ENCODE results near the gene HTR2B.
"Not testable (repeated sequence)": the region's sequence is repeated elsewhere in the genome, so short reads cannot be mapped to it uniquely, and the experiment has no call there.

The HTR2B gene

DNA sequence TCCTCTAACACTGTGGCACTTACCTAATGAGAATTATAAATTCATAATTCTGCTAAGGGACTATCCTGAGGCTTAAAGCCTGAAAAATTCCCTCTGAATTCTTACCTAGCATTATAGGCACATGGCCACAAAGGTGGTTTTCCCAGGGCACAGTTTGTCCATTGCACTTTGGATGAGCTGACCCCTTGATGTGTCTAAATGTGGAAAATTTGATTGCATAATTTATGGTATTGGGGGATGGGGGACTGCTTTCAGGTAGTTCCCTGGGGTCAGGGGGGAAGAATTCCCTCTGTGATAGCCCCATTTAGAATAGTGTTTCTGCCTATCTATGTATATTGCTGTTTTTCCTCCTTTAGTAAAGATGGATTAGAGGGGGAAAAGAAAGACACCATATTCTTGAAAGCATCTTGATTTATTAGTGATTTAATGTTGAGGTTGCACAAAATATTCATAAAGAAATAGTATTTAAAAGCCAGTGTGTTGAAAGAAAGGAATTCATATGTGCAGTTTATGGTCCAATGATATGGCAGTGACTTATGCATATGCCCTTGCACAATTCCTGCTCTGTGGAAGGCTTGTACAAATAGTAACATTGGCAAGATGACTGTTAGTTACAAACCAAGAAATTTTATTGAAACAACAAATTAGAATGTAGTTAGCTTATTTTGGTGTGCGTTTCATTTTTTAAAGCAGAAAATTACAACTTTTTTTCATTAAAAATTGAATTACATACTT is 8.7 kb upstream of the HTR2B start:
- no peak for DNase-seq
- no peak for ATAC-seq

- ATAC-seq (no peak), DNase-seq (no peak)
Observed at GRCh38 chr2:231132129-231132528, 7.3 kb upstream of the HTR2B start.

DNA sequence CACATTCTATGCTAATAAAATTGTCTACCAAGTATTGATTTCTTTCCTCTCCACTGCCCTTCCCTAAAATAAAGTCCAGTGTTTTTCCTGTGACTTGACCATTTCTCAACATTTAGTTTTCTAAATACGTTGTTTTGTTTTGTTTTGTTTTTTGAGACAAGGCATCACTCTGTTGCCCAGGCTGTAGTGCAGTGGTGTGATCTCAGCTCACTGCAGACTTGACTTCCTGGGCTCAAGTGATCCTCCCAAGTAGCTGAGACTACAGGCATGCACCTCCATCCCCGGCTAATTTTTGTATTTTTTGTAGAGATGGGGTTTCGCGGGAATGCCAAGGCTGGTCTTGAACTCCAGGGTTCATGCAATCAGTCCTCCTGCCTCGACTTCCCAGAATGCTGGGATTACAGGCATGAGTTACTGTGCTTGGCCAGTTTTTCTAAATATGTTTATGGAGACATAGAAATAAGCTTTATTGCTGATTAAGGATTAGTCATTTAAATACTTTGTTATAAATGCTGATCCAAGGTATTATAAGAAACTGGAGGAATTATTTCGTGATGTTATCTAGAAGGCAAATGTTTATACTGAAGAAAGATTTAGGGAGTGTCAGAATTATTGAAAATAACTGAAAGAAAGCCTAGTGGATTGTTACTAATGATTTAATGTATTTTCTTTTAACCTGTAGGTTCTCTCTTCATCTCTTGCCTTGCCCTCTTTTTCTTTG is 5.7 kb upstream of the HTR2B start:
- DNase-seq = no peak
- ATAC-seq = no peak

GRCh38 chr2:231129216-231129615 is 4.4 kb upstream of the HTR2B start:
- DNase-seq (no peak), ATAC-seq (no peak)

DNA sequence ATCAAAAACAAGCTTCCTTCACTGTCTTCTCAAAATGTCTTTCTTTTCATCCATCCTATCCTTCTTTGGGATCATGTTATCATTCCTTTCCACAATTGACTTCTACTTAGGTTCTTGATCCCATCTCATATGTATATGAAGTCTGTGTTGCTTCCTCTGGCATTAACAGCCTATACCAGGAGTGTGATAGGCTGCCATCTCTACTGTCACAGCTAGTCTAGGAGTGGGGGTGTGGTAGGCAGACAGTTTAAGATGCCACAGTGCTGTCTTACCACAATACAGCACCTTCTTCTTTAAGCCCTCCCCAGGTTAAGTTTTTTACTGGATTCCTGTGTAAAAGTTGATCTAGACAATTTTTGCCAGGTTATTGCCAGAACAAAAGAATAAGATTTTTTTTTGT is 3.7 kb upstream of the HTR2B start:
- ATAC-seq (no peak), DNase-seq (no peak)

GRCh38 chr2:231127936-231128335 is 3.1 kb upstream of the HTR2B start:
- DNase-seq (no peak), ATAC-seq (no peak)

DNA sequence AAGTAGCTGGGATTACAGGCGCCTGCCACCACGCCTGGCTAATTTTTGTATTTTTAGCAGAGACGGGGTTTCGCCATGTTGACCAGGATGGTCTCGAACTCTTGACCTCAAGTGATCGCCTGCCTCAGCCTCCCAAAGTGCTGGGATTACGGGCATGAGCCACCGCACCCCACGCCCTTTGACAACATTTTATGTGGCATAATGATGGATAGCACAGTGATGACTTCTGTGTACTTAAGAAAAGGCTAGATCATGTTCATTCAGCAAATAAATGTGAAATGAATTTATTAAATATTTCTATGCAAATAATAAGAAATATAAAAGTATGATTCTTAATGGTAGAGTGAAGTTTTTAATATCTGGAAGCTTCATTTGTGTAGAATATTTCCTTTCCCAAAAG is 2.6 kb upstream of the HTR2B start:
- ATAC-seq = no peak
- no peak for DNase-seq

DNA sequence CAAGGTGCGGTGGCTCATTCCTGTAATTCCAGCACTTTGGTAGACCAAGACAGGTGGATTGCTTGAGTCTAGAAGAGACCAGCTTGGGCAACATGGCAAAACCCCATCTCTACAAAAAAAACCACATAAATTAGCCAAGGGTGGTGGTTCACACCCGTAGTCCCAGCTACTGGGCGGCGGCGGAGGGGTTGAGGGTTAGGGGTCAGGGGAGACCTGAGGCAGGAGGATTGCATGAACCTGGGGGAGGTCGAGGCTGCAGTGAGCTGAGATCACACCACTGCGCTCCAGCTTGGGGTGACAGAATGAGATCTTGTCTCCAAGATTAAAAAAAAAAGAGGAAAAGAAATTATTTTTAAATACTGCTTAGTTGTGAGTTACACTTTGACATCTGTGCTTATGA is 1.3 kb upstream of the HTR2B start:
- ATAC-seq (no peak), DNase-seq (no peak)

- ATAC-seq = no peak
- DNase-seq = no peak
Observed at GRCh38 chr2:231123362-231123898, 1.4 kb downstream of the HTR2B start.

GRCh38 chr2:231118614-231118942 is 6.3 kb downstream of the HTR2B start:
- DNase-seq (no peak), ATAC-seq (no peak)

DNA sequence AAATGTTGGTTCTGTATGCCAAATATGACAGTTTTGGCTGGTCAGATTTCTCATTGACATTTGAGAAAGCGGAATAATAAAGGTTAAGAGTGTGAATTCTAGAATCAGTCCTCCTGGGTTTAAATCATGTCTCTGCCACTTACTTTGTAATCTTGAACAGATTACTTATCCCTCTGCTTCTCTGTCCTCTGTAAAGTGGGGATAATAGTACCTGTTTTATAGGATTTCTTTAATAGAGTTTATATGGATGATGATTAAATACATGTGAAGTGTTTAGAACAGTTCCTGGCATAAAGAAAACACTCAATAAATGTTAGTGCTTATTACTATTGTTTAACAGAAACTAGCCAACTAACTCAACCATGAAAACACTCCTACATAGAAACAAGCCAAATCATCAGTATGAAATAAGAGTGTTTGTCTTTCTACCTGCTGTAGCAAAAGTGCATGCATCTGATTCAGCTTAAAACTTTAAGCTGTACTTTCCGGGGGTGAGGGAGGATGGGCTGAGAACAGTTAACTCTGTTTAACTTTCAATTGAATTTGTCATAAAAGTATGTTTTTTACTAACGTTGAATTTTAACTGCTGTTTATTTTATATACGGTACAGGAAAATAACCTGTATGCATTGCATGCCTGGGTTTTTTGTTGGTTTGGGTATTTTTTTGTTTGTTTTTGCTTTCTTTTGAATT is 6.8 kb downstream of the HTR2B start:
- DNase-seq (no peak), ATAC-seq (no peak)

DNA sequence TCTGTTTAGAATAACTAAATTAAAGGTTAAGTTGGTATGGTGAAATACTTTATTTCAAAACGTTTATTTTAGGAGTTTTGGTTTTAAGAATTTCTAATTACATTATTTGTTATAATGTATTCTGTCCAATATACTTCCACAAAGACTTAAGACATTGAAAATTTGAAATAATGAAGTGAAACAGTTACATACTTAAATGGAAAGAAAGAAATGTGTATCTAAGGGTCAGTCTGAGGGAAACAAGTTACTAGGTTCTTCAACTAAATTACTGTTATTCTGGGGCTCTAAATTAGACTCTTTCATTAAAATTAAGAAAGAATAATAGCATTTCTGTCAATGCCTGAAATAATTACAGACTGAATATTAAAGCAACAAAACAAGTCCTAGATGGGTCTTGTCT is 7.7 kb downstream of the HTR2B start:
- no peak for DNase-seq
- no peak for ATAC-seq

DNA sequence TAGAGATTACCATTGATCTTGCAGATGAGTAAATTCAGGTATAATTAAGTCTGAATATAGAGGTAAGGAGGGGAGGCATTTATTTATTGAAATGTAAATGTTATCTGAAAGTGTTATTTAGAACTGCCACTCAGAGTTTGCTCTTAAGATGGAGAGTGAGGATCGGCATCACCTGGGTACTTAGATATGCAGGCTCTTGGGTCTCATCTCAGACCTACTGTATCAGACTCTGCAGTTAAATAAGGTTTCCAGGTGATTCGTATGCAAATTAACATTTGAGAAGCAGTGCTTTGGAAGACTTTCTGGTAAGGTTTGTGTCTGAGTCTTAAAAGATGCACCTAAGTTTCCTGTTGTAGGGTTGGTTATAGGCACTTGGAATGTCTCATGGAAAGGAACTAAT is 9.2 kb downstream of the HTR2B start:
- ATAC-seq (no peak), DNase-seq (no peak)

- no peak for ATAC-seq
- DNase-seq = no peak
Observed at GRCh38 chr2:231113489-231113888, 11.4 kb downstream of the HTR2B start.

DNA sequence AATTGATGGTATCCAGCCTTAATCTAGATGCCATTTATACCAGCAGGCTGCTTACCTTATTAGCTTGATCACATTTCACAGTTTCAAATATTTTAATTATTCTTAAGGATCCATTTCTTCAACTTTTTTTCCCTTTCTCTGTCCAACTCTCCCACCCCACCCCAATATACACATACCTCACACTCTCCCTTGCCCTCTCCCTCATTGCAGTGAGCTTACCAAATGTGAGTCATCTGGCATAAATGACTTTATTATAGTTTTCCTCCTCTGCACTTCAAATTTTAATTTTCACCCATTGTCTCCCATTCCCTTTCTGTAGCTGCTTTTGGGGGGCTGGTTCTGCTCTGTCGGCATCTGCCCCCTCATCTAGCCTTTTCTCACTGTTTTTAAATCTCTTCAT is 12.9 kb downstream of the HTR2B start:
- DNase-seq = no peak
- ATAC-seq = no peak

DNA sequence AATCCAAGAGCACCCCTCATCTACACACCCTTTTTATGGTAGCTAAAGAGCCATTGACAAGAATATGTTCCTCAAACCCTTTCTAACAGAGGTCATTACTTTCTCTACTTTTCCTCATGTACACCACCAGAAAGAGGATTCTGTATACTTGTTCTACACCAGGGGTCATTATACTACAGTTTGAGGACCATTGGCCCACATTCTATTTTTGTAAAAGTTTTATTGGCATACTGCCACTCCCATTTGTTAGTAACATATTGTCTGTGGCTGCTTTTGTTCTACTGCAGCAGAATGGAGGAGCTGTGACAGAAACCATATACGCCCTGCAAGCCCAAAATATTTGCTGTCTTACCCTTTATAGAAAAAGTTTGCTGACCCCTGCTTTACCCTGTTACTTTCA is 14.3 kb downstream of the HTR2B start:
- ATAC-seq (no peak), DNase-seq (no peak)

- ATAC-seq (no peak), DNase-seq (peak; percentile 51)
Observed at GRCh38 chr2:231104115-231104713, 20.6 kb downstream of the HTR2B start.

DNA sequence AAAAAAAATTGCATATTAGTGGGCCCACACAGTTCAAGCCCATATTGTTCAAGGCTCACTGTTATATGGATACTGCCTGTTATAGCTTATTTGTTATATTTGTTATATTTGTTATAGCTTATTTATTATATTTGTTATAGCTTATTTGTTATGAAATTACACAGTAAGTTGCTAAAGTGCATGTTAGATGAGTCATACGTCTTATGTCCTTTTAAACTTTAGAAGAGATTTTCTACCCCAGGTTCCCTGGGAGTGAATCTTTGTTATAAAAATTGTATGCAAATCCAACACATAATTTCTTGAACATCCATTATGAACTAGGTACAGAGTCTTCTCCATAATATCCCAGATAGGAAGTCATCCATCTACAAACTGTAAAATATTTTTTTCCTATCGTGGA is 22.1 kb downstream of the HTR2B start:
- no peak for DNase-seq
- ATAC-seq = no peak

DNA sequence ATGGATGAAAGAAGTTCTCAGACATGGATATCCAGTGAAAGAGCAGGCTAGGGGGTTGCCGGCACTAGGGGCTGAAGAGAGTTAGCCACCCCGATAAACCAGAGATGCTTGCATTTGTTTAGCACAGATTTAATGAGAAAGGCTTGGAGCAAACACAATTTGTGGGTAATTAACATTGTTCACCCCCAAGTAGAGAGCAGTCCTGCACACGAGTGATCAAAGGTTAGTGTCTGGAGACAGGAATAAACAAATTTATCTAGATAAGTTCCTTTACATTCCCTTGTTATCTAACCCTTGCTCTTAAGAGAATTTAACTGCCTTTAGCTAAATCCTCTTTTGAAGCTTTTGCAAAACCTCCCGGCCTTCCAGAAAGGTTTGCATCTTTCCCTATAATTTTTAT is 23.9 kb downstream of the HTR2B start:
- DNase-seq (no peak), ATAC-seq (no peak)

DNA sequence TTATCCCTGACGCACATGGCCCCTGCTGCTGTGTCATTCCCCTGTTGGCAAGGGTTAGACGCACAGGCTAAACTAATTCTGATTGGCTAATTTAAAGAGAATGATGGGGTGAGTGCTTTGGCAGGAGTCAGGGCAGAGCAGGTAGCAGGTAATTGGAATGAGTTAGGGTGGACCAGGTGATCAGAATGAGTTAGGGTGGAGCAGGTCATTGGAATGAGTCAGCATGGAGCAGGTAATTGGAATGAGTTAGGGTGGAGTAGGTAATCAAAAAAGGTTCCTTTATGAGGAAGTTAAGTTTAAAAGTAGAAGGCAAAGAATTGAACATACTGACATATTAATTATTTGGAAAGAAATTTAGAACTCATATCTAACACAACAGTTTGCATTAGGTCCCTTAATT is 24.5 kb downstream of the HTR2B start:
- DNase-seq, ATAC-seq: not testable (repeated sequence)

DNA sequence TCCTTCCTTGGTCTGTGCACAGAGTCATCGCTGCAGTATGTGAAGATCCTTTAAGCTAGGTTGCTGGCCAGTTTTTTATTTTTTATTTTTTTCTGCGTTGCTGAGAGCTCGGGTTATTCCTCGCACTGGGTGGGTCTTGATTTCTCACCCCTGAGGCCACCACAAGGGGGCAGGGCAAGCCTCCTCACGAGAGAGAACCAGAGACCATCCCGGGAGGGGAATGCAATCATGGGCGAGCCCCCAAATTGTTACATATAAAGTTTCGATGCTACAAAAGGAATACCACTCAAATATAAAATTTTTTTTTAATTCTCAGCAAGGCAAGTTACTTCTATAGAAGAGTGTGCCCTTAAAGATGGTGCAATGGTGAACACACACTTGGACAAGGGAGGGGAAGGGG is 24.9 kb downstream of the HTR2B start:
- no peak for ATAC-seq
- DNase-seq = peak; percentile 26

DNA sequence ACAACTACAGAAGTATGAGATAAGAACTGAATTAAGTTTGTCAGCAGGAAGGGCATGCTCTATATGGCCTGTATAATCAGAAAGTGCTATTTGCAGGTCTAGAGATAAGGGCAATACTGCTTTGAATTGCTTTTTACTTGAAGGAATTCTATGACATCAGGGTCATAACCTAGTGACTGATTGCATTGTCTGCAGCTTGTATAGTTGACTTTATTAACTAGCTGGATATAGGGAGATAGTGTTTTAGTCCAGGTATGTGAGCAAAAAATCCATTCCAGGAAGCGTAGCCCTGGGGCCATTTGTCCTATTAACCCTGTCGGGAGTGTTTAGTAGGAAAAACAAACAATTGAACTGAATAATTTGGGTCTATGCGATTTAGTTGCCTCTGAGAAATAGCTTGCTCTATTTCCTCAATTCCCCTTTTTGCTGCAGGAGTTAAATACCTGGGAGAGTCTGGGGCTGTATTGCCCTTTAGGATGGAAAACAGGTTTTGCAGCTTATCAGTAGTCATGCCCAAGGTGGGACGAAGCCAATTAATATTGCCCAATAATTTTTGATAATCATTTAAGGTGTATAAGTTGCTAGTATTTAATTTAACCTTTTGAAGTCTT is 30.0 kb downstream of the HTR2B start:
- ATAC-seq (no peak), DNase-seq (no peak)

DNA sequence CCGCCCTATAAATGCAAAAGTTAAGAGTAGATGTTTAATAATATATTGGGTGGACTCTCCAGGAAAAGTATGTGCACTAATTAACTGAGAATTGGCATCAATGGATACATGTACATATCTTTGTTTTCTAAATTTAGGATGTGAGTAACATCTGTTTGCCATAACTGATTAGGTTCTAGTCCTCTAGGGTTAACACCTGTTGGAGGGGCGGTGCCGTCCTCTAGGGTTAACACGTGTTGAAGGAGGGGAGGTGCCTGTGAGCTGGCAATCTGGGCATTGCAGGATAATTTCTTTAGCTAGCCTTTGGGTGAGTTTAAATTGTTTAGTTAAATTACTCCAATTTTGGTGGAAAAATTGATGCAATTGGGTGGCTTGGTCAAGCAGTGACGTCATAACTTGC is 30.9 kb downstream of the HTR2B start:
- ATAC-seq (no peak), DNase-seq (no peak)

Data from stimulated activated naive CD8-positive, alpha-beta T cell treated with anti-CD3 and anti-CD28 coated beads, Interleukin-15, Interleukin-2, amounts not matched to agents 100 U/mL and 50 U/mL, for 24 hours (primary cell).